HG03575 (cell line): ENCODE results near the gene RGS12.

ENCODE experiments used
- ATAC-seq: cut with Tn5 transposase; IDR thresholded peaks from one replicate; pipeline ENCODE4 v1.9.1; 2021; ENCODE audit not compliant: unreplicated experiment, insufficient number of reproducible peaks, low FRiP score; ENCODE audit errors: extremely low read depth

RGS12 gene

GRCh38 chr4:3305610-3306371 lies 13.0 kb downstream of the RGS12 start:
- no peak for ATAC-seq

- no peak for ATAC-seq
Observed at GRCh38 chr4:3306450-3306849, 13.6 kb downstream of the RGS12 start.

- ATAC-seq: no peak
Observed at GRCh38 chr4:3307060-3307459, 14.2 kb downstream of the RGS12 start.

DNA sequence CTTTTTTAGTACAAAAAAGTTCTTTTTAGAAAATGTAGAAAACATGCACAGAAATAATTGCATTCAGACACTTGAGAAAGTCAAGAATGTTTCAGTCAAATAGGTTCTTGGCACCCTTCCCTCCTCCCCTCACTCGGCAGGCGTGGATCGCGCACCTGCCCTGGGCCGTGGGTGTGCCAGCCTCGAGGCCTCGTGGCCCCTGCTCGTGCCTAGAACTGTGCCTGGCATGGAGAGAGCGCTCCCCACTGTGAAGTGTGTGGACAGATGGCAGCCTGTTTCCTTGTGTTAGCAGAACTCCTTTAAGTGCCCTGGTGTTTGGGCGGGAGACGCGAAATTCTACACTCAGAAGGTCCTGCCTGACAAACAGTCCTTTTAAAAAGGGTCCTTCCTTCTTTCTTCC lies 14.7 kb downstream of the RGS12 start:
- ATAC-seq: no peak

DNA sequence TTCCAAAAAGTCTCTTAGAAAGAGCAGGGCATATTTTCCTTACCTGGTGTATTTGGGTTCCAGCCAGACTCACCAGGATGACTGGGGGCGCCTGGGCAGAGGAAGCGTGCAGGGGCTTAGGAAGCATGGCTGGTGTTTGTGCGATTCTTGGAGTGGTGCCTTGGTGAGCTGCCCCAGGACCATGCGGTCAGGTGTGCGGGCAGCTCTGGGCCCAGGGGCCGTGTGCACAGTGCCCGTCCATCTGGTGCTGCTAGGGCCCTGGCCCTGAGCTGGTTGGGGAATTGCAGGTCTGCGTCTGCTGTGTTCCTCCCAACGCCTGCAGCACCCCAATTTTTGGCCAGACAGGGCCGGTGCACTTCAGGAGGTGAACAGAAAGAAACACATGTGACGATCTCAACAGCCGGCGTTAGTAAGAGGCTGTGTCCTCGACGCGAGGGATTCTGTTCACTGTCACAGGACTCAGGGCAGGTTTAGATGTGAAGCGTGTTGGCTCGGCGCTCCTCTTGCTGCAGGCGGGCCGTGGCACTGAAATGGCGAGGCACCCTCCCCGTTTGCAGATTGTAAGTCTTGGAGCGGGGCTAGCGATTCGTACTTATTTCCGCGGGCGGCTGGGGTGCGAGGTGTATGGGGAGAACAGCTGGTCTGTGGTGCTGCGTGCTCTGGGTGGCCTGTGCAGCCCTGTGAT lies 15.2 kb downstream of the RGS12 start:
- ATAC-seq: no peak

GRCh38 chr4:3308691-3309090 lies 15.9 kb downstream of the RGS12 start:
- ATAC-seq: no peak

- ATAC-seq: no peak
Observed at GRCh38 chr4:3310301-3311094, 17.7 kb downstream of the RGS12 start.

DNA sequence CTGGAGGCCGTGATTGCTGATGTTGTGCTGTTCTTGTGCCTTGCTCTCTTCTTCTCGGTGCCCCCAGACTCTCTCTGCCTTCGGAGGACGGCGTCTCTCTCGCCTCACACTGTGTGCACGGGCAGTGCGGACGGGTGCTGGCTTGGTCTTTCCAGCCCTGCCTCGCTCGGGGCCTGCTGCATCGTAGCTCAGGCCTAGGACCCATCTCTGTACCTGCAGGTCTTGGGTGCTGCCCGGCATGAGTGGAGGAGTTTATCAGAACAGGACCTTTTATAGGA lies 18.2 kb downstream of the RGS12 start:
- no peak for ATAC-seq

GRCh38 chr4:3311489-3312171 lies 18.8 kb downstream of the RGS12 start:
- no peak for ATAC-seq

- no peak for ATAC-seq
Observed at GRCh38 chr4:3312362-3312761, 19.5 kb downstream of the RGS12 start.

DNA sequence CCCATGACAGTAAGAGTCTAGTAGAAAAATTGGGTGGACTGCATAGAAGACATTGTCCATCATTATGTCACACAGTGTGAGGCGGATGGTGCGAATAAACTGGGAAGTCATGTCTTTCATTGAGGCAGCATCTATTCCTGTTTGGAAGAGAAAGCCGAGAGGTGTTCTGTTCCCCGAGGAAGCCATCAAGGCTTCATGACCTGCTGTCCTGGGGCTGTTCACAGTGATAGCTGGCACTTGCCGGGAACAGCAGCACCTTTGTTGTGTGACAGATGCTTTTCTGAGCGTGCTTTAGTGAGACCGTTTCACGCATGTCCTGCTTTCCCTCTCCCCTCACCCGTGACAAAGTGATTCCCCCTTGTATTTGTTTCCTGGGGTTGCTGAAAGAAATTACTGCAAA lies 20.3 kb downstream of the RGS12 start:
- no peak for ATAC-seq

GRCh38 chr4:3313556-3314228 lies 20.9 kb downstream of the RGS12 start:
- no peak for ATAC-seq

DNA sequence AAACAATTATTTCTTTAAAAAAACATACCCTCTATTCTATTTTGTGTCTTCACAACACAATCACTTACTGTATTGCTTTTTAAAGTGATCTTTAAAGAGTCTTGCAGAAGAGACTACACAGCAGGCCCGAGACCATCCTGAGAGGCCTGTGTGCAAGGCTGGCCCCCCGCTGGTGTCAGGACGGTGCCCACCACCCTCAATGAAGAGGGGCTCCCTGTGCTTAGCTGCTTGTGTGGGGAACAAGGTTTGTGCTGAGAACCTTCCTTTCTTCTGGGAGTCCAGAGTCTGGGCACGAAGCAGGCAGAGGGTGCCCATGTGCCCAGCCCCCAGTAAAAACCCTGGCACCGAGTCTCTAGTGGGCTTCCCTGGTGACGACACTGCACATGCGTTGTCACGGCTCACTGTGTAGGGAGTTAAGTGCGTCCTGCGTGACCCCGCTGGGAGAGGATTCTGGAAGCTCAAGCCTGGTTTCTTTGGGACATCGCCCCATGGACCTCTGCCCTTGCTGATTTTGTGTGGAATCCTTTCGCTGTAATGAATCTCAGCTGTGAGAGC lies 22.0 kb downstream of the RGS12 start:
- no peak for ATAC-seq

- no peak for ATAC-seq
Observed at GRCh38 chr4:3315566-3315965, 22.7 kb downstream of the RGS12 start.

DNA sequence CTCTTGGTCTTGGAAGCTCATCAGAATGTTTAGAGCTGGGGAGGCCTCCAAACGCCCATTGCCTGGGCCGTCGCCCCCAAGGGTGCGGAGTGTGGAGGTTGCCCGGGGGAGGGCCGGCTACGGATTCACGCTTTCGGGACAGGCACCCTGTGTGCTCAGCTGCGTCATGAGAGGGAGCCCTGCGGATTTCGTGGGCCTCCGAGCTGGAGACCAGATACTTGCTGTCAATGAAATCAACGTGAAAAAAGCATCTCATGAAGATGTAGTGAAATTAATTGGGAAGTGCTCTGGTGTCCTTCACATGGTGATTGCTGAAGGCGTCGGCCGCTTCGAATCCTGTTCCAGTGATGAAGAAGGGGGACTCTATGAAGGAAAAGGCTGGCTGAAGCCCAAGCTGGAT lies 23.3 kb downstream of the RGS12 start:
- ATAC-seq: no peak

GRCh38 chr4:3317011-3317655 lies 24.3 kb downstream of the RGS12 start:
- no peak for ATAC-seq

DNA sequence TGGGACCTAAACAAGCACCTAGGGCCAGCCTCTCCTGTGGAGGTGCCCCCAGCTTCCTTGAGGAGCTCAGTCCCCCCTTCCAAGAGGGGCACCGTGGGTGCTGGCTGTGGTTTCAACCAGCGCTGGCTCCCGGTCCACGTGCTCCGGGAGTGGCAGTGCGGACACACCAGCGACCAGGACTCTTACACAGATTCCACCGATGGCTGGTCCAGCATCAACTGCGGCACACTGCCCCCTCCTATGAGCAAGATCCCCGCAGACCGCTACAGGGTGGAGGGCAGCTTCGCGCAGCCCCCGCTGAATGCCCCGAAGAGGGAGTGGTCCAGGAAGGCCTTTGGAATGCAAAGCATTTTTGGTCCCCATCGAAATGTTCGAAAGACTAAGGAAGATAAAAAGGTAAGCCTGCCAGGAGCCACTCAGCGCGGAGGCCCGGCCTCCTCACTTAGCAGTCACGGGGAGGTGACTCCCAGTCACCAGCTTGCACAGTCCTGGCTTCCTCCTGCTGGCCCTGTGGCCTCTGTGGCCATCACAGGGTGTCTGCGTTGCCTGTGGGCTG lies 24.9 kb downstream of the RGS12 start:
- no peak for ATAC-seq

DNA sequence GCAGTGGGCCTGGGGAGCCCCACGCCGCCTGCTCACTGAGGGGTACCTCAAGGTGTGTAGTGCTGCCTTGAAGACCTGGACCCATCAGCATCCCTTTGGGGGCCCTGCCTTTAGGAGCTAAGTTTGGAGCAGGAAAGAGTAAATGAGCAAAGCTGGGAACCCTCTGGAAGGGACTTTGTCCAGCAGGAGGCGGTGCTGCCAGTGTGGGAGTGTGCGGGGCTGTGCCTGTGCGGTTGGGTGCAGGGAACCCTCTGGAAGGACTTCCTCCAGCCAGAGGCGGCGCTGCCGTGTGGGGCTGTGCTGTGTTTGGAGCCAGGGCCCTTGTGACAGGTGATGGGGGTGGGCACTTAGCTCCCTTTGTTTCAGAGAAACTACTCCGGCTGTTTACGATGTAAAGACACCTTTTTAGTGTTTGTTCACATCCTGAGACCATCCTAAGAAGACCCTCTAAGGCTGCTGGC lies 25.8 kb downstream of the RGS12 start:
- ATAC-seq: no peak
